Activated T-helper 1 cell treated with anti-CD3 and anti-CD28 coated beads, Interleukin-12 subunit alpha, Interleukin-12 subunit beta, Interleukin-2, Interleukin-4 antibody, amounts not matched to agents 30 ng/mL and 10 ng/mL and 1 ng/mL, durations not matched to agents 14 hours and 24 hours and 36 hours (primary cell): ENCODE data around the gene IPMK. TPM values are rescaled to one million over a fixed set of nuclear protein-coding genes. Genes with fewer than 3 reads are reported as not detected.
"Not testable (repeated sequence)": the region's sequence is repeated elsewhere in the genome, so short reads cannot be mapped to it uniquely, and the experiment has no call there.

ENCODE experiments used
- DNase-seq: peaks from one replicate; pipeline ENCODE4 v3.0.0; 2021; ENCODE audit warnings: low spot score
- H3K27ac Mint-ChIP-seq: one replicate; pipeline ENCODE4 v1.8.0; 2021; ENCODE audit warnings: mild to moderate bottlenecking, mixed read lengths
- H3K27me3 Mint-ChIP-seq: one replicate; pipeline ENCODE4 v1.8.0; 2022; ENCODE audit warnings: mild to moderate bottlenecking, moderate library complexity, mixed read lengths; ENCODE audit not compliant: insufficient read depth
- H3K36me3 Mint-ChIP-seq: one replicate; pipeline ENCODE4 v1.8.0; 2021; ENCODE audit warnings: low read depth, mixed read lengths
- H3K4me1 Mint-ChIP-seq: one replicate; pipeline ENCODE4 v1.8.0; 2021; ENCODE audit warnings: low read depth, mixed read lengths
- H3K4me3 Mint-ChIP-seq: one replicate; pipeline ENCODE4 v1.8.0; 2021; ENCODE audit warnings: mild to moderate bottlenecking, moderate library complexity, mixed read lengths
- H3K9me3 Mint-ChIP-seq: one replicate; pipeline ENCODE4 v1.8.0; 2021; ENCODE audit warnings: mixed read lengths
- intact Hi-C: fragments of 100-400 bp; cut with micrococcal nuclease; formaldehyde crosslinking; loops from one replicate; pipeline ENCODE4 v1.15.1; 2024
- total RNA-seq: library from RNA; stranded (reverse); gene quantifications from 2 replicates; pipeline ENCODE4 v1.2.3, GENCODE V29; 2022

Gene IPMK
- total RNA-seq, 1 donor from 2014 or later: 6.5 TPM

- Mint-ChIP-seq H3K4me1 (no peaks in the 10 kb centered on the region), H3K4me3 (no peak overlapping the region), H3K9me3 (no peaks in the 10 kb centered on the region), H3K36me3 (no peaks in the 10 kb centered on the region), H3K27me3 (peaks cover 17% of the 10 kb centered on the region), H3K27ac (no peak overlapping the region)
- no peak for DNase-seq
- intact Hi-C loops: no loop called here
Measured at GRCh38 chr10:58184120-58184670, 83.5 kb downstream of the IPMK start.

GRCh38 chr10:58180666-58181065 is 87.0 kb downstream of the IPMK start:
- DNase-seq: no peak
- Mint-ChIP-seq H3K4me3 (no peak overlapping the region), H3K9me3 (no peaks in the 10 kb centered on the region), H3K27ac (no peak overlapping the region), H3K27me3 (peaks cover 6% of the 10 kb centered on the region), H3K4me1 (no peaks in the 10 kb centered on the region), H3K36me3 (no peaks in the 10 kb centered on the region)
- intact Hi-C loops: no loop called here

DNA sequence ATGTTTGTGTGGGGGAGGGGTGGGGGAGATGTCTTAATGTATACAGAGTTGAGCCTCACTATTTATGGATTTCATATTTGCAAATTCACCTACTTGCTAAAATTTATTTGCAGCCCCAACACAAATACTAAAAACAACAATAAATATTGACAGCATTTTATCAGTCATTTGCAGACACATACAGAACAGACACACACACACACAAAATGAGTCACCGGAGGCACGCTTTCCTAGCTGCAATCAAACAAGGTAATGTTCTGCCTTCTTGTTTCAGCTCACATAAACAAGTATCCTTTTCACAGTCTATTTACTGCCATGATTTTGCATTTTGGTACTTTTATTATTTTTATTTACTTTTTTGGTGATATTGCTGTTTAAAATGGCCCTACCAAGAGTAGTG is 88.5 kb downstream of the IPMK start:
- Mint-ChIP-seq H3K27ac (no peak overlapping the region), H3K9me3 (no peaks in the 10 kb centered on the region), H3K27me3 (peaks cover 6% of the 10 kb centered on the region), H3K36me3 (no peaks in the 10 kb centered on the region), H3K4me1 (no peaks in the 10 kb centered on the region), H3K4me3 (no peak overlapping the region)
- intact Hi-C loops: no loop called here
- DNase-seq: no peak

GRCh38 chr10:58178811-58179210 is 88.9 kb downstream of the IPMK start:
- no peak overlapping the region for H3K4me3 Mint-ChIP-seq
- H3K36me3 Mint-ChIP-seq: no peaks in the 10 kb centered on the region
- intact Hi-C loops: no loop called here
- no peaks in the 10 kb centered on the region for H3K4me1 Mint-ChIP-seq
- H3K9me3 Mint-ChIP-seq: no peaks in the 10 kb centered on the region
- no peak overlapping the region for H3K27ac Mint-ChIP-seq
- H3K27me3 Mint-ChIP-seq: peaks cover 3% of the 10 kb centered on the region
- DNase-seq: no peak

DNA sequence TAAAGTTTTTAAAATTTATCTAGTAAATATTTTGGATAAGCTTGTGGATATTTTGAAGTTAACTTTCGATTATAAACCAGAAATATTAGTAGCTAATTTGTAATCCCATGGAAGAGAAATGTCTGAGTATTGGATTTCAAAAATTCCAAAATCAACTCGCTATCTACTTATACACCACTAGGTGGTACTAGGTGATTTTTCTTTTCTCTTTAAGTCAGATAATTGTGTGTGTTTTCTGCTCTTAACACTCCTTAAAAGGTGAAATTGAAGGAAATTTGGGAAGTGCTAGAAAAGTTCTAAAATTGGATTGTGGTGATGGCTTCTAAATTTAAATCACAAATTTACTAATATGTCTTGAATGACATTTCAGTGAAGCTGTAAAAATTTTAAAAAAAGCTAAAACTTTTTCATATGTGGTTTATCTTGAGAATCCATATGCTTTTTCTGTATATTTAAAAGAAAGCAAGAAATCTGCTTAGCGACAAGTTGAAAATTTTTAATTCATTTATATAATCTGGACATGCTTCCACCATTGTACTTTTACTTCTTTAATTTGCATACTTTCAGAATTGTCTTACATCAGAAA is 90.2 kb downstream of the IPMK start:
- peaks cover 3% of the 10 kb centered on the region for H3K27me3 Mint-ChIP-seq
- H3K4me1 Mint-ChIP-seq: no peaks in the 10 kb centered on the region
- H3K9me3 Mint-ChIP-seq: peaks cover 2% of the 10 kb centered on the region
- H3K4me3 Mint-ChIP-seq: no peak overlapping the region
- intact Hi-C loops: loop anchor here (1.0 kb wide), 2 partner anchors 114 to 208 kb away; partner anchors contain the start of gene TFAM
- no peak for DNase-seq
- H3K27ac Mint-ChIP-seq: no peak overlapping the region
- H3K36me3 Mint-ChIP-seq: no peaks in the 10 kb centered on the region

- Mint-ChIP-seq H3K4me1 (no peaks in the 10 kb centered on the region), H3K9me3 (peaks cover 3% of the 10 kb centered on the region), H3K4me3 (no peak overlapping the region), H3K27ac (no peak overlapping the region), H3K27me3 (peaks cover 3% of the 10 kb centered on the region), H3K36me3 (no peaks in the 10 kb centered on the region)
- intact Hi-C loops: no loop called here
- DNase-seq: no peak
Measured at GRCh38 chr10:58175990-58176900, 91.4 kb downstream of the IPMK start.

- H3K27me3 Mint-ChIP-seq: peaks cover 2% of the 10 kb centered on the region
- intact Hi-C loops: no loop called here
- no peak overlapping the region for H3K27ac Mint-ChIP-seq
- no peak for DNase-seq
- H3K36me3 Mint-ChIP-seq: no peaks in the 10 kb centered on the region
- H3K4me3 Mint-ChIP-seq: no peak overlapping the region
- H3K9me3 Mint-ChIP-seq: peaks cover 3% of the 10 kb centered on the region
- H3K4me1 Mint-ChIP-seq: no peaks in the 10 kb centered on the region
Measured at GRCh38 chr10:58174831-58175230, 92.9 kb downstream of the IPMK start.

DNA sequence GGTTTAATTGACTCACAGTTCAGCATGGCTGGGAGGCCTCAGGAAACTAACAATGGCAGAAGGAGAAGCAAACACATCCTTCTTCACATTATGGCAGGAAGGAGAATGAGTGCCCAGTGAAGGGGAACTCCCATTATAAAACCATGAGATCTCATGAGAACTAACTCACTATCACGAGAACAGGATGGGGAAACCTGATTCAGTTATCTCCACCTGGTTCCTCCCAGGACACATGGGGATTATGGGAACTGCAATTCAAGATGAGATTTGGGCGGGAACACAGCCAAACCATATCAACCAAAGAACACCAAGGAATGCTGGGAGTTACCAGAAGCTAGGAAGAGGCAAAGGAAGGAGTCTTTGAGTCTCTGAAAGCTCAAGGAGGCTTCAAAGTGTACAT is 94.3 kb downstream of the IPMK start:
- intact Hi-C loops: no loop called here
- H3K27ac Mint-ChIP-seq: no peak overlapping the region
- peaks cover 4% of the 10 kb centered on the region for H3K27me3 Mint-ChIP-seq
- H3K9me3 Mint-ChIP-seq: peaks cover 3% of the 10 kb centered on the region
- no peaks in the 10 kb centered on the region for H3K36me3 Mint-ChIP-seq
- no peak for DNase-seq
- H3K4me1 Mint-ChIP-seq: no peaks in the 10 kb centered on the region
- no peak overlapping the region for H3K4me3 Mint-ChIP-seq

- no peak for DNase-seq
- intact Hi-C loops: no loop called here
- peaks cover 2% of the 10 kb centered on the region for H3K27me3 Mint-ChIP-seq
- H3K4me1 Mint-ChIP-seq: no peaks in the 10 kb centered on the region
- no peak overlapping the region for H3K27ac Mint-ChIP-seq
- H3K4me3 Mint-ChIP-seq: no peak overlapping the region
- peaks cover 3% of the 10 kb centered on the region for H3K9me3 Mint-ChIP-seq
- no peaks in the 10 kb centered on the region for H3K36me3 Mint-ChIP-seq
Measured at GRCh38 chr10:58171146-58171545, 96.5 kb downstream of the IPMK start.

DNA sequence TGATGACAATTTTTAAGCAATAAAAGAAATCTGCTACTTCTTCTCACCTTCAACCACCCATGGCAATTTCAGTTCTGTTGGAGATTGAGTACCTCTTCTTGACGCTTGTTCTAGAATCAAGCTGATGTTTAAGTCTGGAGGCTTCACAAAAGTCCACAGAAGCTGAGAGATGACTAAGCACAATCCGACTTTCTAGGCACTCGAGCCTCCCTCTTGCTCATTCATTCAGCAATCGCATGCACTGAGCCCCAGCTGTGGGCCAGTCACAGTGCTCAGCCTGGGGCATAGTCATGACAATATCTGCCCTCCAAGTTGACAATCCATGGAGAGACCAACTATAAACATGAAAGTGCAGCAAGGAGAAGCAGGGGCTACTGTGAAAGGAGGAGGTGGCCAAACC is 103.2 kb downstream of the IPMK start:
- no peak overlapping the region for H3K27ac Mint-ChIP-seq
- H3K36me3 Mint-ChIP-seq: no peaks in the 10 kb centered on the region
- no peak overlapping the region for H3K4me3 Mint-ChIP-seq
- H3K27me3 Mint-ChIP-seq: peaks cover 2% of the 10 kb centered on the region
- H3K9me3 Mint-ChIP-seq: no peaks in the 10 kb centered on the region
- no peaks in the 10 kb centered on the region for H3K4me1 Mint-ChIP-seq
- intact Hi-C loops: no loop called here
- DNase-seq: no peak

- H3K4me3 Mint-ChIP-seq: no peak overlapping the region
- intact Hi-C loops: no loop called here
- no peaks in the 10 kb centered on the region for H3K9me3 Mint-ChIP-seq
- H3K27me3 Mint-ChIP-seq: peaks cover 4% of the 10 kb centered on the region
- no peak for DNase-seq
- H3K4me1 Mint-ChIP-seq: no peaks in the 10 kb centered on the region
- no peak overlapping the region for H3K27ac Mint-ChIP-seq
- no peaks in the 10 kb centered on the region for H3K36me3 Mint-ChIP-seq
Measured at GRCh38 chr10:58158806-58159205, 108.9 kb downstream of the IPMK start.

DNA sequence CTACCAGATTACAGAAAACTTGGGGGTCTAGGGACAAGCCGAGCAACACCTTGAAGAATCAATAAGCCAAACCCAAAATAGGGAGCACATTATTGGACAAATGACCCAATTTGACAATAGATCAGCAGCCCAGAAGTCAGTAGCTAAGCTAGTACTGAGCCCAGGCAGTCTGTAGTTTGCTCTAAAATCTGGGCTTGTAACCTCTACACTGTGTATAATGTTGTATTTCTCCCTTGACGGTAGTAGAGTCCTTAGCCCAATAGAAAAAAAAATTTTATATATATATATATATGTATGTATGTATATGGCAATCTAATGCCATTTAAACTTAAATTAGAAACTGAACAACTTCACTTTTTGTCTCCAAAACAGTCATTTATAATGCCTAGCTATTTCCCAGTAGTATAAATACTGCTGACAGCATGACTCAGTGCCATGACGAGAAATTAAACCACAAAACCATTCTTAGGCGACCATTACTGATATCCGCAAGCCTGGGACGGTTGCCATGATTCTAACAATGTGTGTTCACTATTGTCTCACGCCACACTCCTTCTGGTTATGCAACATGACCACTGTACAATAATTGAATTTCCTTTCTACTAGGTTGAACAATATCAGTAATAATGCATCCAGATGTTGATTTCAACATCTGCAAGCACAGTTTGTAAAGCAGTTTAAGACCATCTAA is 110.5 kb downstream of the IPMK start:
- no peak for DNase-seq
- peaks cover 8% of the 10 kb centered on the region for H3K27me3 Mint-ChIP-seq
- H3K36me3 Mint-ChIP-seq: no peaks in the 10 kb centered on the region
- H3K4me1 Mint-ChIP-seq: no peaks in the 10 kb centered on the region
- intact Hi-C loops: no loop called here
- H3K27ac Mint-ChIP-seq: no peak overlapping the region
- no peaks in the 10 kb centered on the region for H3K9me3 Mint-ChIP-seq
- no peak overlapping the region for H3K4me3 Mint-ChIP-seq

GRCh38 chr10:58155941-58156340 is 111.8 kb downstream of the IPMK start:
- H3K4me3 Mint-ChIP-seq, DNase-seq, intact Hi-C loops, H3K36me3 Mint-ChIP-seq, H3K27me3 Mint-ChIP-seq, H3K4me1 Mint-ChIP-seq, H3K27ac Mint-ChIP-seq, H3K9me3 Mint-ChIP-seq: not testable (repeated sequence)
